ENCODE results near the gene NLGN3.

NLGN3 gene

GRCh38 chrX:71216485-71216884, 71.8 kb downstream of the NLGN3 start:
- no peak for DNase-seq

DNA sequence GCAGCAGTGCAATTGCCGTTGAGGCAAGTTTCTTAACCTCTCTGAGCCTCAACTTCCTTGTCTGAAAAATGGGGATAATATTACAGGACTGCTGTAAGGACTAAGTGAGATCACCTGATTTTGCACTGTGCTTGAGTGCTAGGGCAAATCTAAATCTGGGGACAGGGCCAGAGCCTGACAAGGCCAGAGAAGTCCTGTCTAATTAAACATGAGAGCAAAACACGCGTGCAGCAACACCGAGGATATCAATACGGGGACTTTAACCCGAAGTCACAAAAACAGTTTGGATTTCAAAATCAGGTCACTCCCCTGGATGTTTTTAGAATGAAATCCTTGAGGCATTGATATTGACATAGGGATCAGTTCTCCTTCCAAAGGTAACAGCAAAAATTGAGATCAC, 72.7 kb downstream of the NLGN3 start:
- DNase-seq: no peak
